ENCODE measurements around the gene CEP97.

CEP97 gene

GRCh38 chr3:101816215-101817149 lies 92.1 kb downstream of the CEP97 start:
- no peak for DNase-seq (ENCODE audit: low read depth)

- no peak for DNase-seq (ENCODE audit: low read depth)
These were observed 93.6 kb downstream of the CEP97 start for GRCh38 chr3:101817992-101818391.

- DNase-seq (ENCODE audit: low read depth): no peak
These were observed 95.3 kb downstream of the CEP97 start for GRCh38 chr3:101819649-101820206.
